OCI-LY1 (cell line): Measurements from ENCODE around the gene NDUFA5.

ENCODE experiments used
- H2AFZ ChIP-seq: fragments of 200-600 bp; sonication (generic), shearing (Covaris generic); 2 replicates; pipeline ENCODE4 v1.6.0; 2014; ENCODE audit warnings: antibody characterized with exemption, mild to moderate bottlenecking, low read length
- H3F3A ChIP-seq: fragments of 200-600 bp; sonication (generic), shearing (Covaris generic); 2 replicates; pipeline ENCODE4 v1.6.0; 2014; ENCODE audit warnings: mild to moderate bottlenecking, antibody characterized with exemption, low read length, moderate library complexity; ENCODE audit not compliant: insufficient read depth
- H3K27ac ChIP-seq: fragments of 200-600 bp; sonication (generic); 2 replicates; pipeline ENCODE4 v1.5.1; 2014; ENCODE audit warnings: low read length, mixed run types, mild to moderate bottlenecking, low read depth; ENCODE audit not compliant: poor library complexity, severe bottlenecking
- H3K27me3 ChIP-seq: fragments of 200-600 bp; sonication (generic); 2 replicates; pipeline ENCODE4 v1.6.0; 2014; ENCODE audit warnings: antibody characterized with exemption, mild to moderate bottlenecking, low read length, moderate library complexity; ENCODE audit not compliant: insufficient read depth
- H3K36me3 ChIP-seq: fragments of 200-600 bp; sonication (generic); 2 replicates; pipeline ENCODE4 v1.6.1; 2014; ENCODE audit warnings: mild to moderate bottlenecking, antibody characterized with exemption, low read length, moderate library complexity, mixed read lengths; ENCODE audit not compliant: insufficient read depth
- H3K4me1 ChIP-seq: fragments of 200-600 bp; sonication (generic); 2 replicates; pipeline ENCODE4 v1.5.1; 2014; ENCODE audit warnings: mild to moderate bottlenecking, low read length, moderate library complexity; ENCODE audit not compliant: insufficient read depth, severe bottlenecking
- H3K4me2 ChIP-seq: fragments of 200-600 bp; sonication (generic), shearing (Covaris generic); 2 replicates; pipeline ENCODE4 v1.6.1; 2014; ENCODE audit warnings: low read length
- H3K4me3 ChIP-seq: fragments of 200-600 bp; sonication (generic); 2 replicates; pipeline ENCODE4 v1.5.1; 2014; ENCODE audit warnings: low read length, low read depth, mild to moderate bottlenecking, mixed read lengths; ENCODE audit not compliant: poor library complexity, severe bottlenecking
- H3K79me2 ChIP-seq: fragments of 200-600 bp; shearing (Covaris generic); 2 replicates; pipeline ENCODE4 v1.6.1; 2016; ENCODE audit warnings: mixed run types, low read length, mixed read lengths; ENCODE audit not compliant: insufficient read depth
- H3K9ac ChIP-seq: fragments of 200-600 bp; sonication (generic), shearing (Covaris generic); 2 replicates; pipeline ENCODE4 v1.6.1; 2014; ENCODE audit warnings: mild to moderate bottlenecking, low read length, mixed read lengths
- H3K9me2 ChIP-seq: fragments of 200-600 bp; sonication (generic), shearing (Covaris generic); 2 replicates; pipeline ENCODE4 v1.6.1; 2014; ENCODE audit warnings: low read depth, mild to moderate bottlenecking, low read length, mixed read lengths
- H3K9me3 ChIP-seq: fragments of 200-600 bp; shearing (Covaris generic); 2 replicates; pipeline ENCODE4 v1.6.1; 2014; ENCODE audit warnings: low read length, mixed read lengths
- H4K20me1 ChIP-seq: fragments of 200-600 bp; sonication (generic), shearing (Covaris generic); 2 replicates; pipeline ENCODE4 v1.6.0; 2016; ENCODE audit warnings: mild to moderate bottlenecking, low read length; ENCODE audit not compliant: insufficient read depth
- EZH2 ChIP-seq: fragments of 200-600 bp; sonication (generic), shearing (Covaris generic); IDR thresholded peaks from 2 replicates; pipeline ENCODE4 v1.8.0; 2017; ENCODE audit warnings: borderline replicate concordance, mixed run types, mild to moderate bottlenecking, antibody characterized with exemption, low read length, moderate library complexity, mixed read lengths
- TF ChIP-seq, protein P1 (sequence below): fragments of 200-600 bp; sonication (generic), shearing (Covaris generic); IDR thresholded peaks from 2 replicates; pipeline ENCODE4 v1.5.1; 2017; ENCODE audit warnings: mild to moderate bottlenecking, antibody characterized with exemption, low read length, moderate library complexity, mixed read lengths

Gene NDUFA5

DNA sequence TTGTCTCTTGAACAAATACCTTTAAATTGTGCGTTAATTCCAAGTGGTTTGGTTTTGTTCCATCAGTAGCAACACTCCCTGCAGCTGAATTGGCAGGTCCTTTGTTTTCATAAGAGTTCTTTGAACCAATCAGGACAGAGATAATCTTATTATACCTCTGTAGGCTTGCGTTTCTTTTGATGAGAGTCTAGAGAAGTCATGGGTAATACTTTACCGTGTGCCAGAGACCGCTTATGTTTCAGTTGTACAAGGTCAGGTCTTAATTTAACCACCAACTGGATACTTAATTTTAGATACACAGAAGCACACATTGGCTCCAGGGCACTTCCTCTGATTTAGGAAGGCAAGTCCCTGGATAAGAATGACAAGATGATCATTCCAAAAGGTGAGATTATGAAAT, 43.9 kb upstream of the NDUFA5 start, which contains the start of gene ASB15:
Gene ASB15 (plus strand): TSS at position 292 of the 400 bp plus-strand sequence. CDS start 12,682 bp downstream, outside the sequence.
- no peaks in the 10 kb centered on the region for H3F3A ChIP-seq
- H4K20me1 ChIP-seq: no peaks in the 10 kb centered on the region
- H3K79me2 ChIP-seq: no peaks in the 10 kb centered on the region
- H3K9me3 ChIP-seq: no peaks in the 10 kb centered on the region
- H2AFZ ChIP-seq: no peak within 1 kb of the TSS
- H3K4me3 ChIP-seq: no peak within 1 kb of the TSS
- H3K9ac ChIP-seq: no peak within 1 kb of the TSS
- TF ChIP-seq EZH2: no peak
- TF ChIP-seq, protein P1, sequence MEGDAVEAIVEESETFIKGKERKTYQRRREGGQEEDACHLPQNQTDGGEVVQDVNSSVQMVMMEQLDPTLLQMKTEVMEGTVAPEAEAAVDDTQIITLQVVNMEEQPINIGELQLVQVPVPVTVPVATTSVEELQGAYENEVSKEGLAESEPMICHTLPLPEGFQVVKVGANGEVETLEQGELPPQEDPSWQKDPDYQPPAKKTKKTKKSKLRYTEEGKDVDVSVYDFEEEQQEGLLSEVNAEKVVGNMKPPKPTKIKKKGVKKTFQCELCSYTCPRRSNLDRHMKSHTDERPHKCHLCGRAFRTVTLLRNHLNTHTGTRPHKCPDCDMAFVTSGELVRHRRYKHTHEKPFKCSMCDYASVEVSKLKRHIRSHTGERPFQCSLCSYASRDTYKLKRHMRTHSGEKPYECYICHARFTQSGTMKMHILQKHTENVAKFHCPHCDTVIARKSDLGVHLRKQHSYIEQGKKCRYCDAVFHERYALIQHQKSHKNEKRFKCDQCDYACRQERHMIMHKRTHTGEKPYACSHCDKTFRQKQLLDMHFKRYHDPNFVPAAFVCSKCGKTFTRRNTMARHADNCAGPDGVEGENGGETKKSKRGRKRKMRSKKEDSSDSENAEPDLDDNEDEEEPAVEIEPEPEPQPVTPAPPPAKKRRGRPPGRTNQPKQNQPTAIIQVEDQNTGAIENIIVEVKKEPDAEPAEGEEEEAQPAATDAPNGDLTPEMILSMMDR: no peak
- H3K9me2 ChIP-seq: no peaks in the 10 kb centered on the region
- H3K4me1 ChIP-seq: no peaks in the 10 kb centered on the region
- H3K27me3 ChIP-seq: no peaks in the 10 kb centered on the region
- no peak within 1 kb of the TSS for H3K27ac ChIP-seq
- no peak within 1 kb of the TSS for H3K4me2 ChIP-seq
- no peaks in the 10 kb centered on the region for H3K36me3 ChIP-seq

- Histone ChIP-seq H3K4me2 (no peak overlapping the region), H3K36me3 (no peaks in the 10 kb centered on the region), H3F3A (no peaks in the 10 kb centered on the region), H3K9me3 (no peaks in the 10 kb centered on the region), H2AFZ (no peak overlapping the region), H3K9ac (no peak overlapping the region), H3K4me3 (no peak overlapping the region), H3K4me1 (no peaks in the 10 kb centered on the region), H4K20me1 (no peaks in the 10 kb centered on the region), H3K27me3 (no peaks in the 10 kb centered on the region), H3K9me2 (no peaks in the 10 kb centered on the region), H3K79me2 (no peaks in the 10 kb centered on the region), H3K27ac (no peak overlapping the region)
- TF ChIP-seq EZH2: no peak
- TF ChIP-seq, protein P1: no peak
These were observed 43.3 kb upstream of the NDUFA5 start for GRCh38 chr7:123600876-123601275.

GRCh38 chr7:123599766-123600165, 42.1 kb upstream of the NDUFA5 start:
- Histone ChIP-seq H2AFZ (no peak overlapping the region), H3K79me2 (no peaks in the 10 kb centered on the region), H3F3A (no peaks in the 10 kb centered on the region), H3K27ac (no peak overlapping the region), H3K9me2 (no peaks in the 10 kb centered on the region), H3K4me3 (no peak overlapping the region), H3K9me3 (no peaks in the 10 kb centered on the region), H3K4me2 (no peak overlapping the region), H3K36me3 (no peaks in the 10 kb centered on the region), H3K4me1 (no peaks in the 10 kb centered on the region), H4K20me1 (no peaks in the 10 kb centered on the region), H3K27me3 (no peaks in the 10 kb centered on the region; the same call in 1 of the 2 replicates), H3K9ac (no peak overlapping the region)
- TF ChIP-seq, protein P1: no peak
- TF ChIP-seq EZH2: no peak
